GM21737 (cell line): ENCODE data around the gene RBKS.

Experiments used
- ATAC-seq: cut with Tn5 transposase; IDR thresholded peaks from one replicate; pipeline ENCODE4 v1.9.1; 2021; ENCODE audit warnings: mild to moderate bottlenecking, moderate library complexity; ENCODE audit not compliant: unreplicated experiment

Gene RBKS

GRCh38 chr2:27890146-27890923 lies at the start of gene RBKS, which contains the start of gene BABAM2:
Gene RBKS (minus strand): TSS chr2:27890387. CDS start chr2:27890345, 42 bp downstream.
Gene BABAM2 (plus strand): TSS chr2:27890729. CDS start chr2:27894557, 3,828 bp downstream.
- peak; percentile 80 for ATAC-seq

GRCh38 chr2:27935026-27935425 lies 44.8 kb upstream of the RBKS start:
- ATAC-seq = no peak

GRCh38 chr2:27932396-27932795 lies 42.2 kb upstream of the RBKS start:
- no peak for ATAC-seq

- no peak for ATAC-seq
Measured at GRCh38 chr2:27931361-27931950, 41.3 kb upstream of the RBKS start.

- no peak for ATAC-seq
Measured at GRCh38 chr2:27929916-27930486, 39.8 kb upstream of the RBKS start.

GRCh38 chr2:27925766-27926472 lies 35.7 kb upstream of the RBKS start:
- no peak for ATAC-seq

GRCh38 chr2:27922842-27923241 lies 32.7 kb upstream of the RBKS start:
- ATAC-seq = no peak

GRCh38 chr2:27921880-27922547 lies 31.8 kb upstream of the RBKS start:
- ATAC-seq = no peak

GRCh38 chr2:27921424-27921823 lies 31.2 kb upstream of the RBKS start:
- ATAC-seq = no peak

GRCh38 chr2:27920148-27920885 lies 30.1 kb upstream of the RBKS start:
- no peak for ATAC-seq

- no peak for ATAC-seq
Measured at GRCh38 chr2:27916293-27916995, 26.3 kb upstream of the RBKS start.

- no peak for ATAC-seq
Measured at GRCh38 chr2:27915874-27916273, 25.7 kb upstream of the RBKS start.

- ATAC-seq = no peak
Measured at GRCh38 chr2:27915191-27915590, 25.0 kb upstream of the RBKS start.

- ATAC-seq = no peak
Measured at GRCh38 chr2:27914805-27915175, 24.6 kb upstream of the RBKS start.

- ATAC-seq = no peak
Measured at GRCh38 chr2:27914041-27914804, 24.0 kb upstream of the RBKS start.

GRCh38 chr2:27912512-27912911 lies 22.3 kb upstream of the RBKS start:
- ATAC-seq = no peak

- ATAC-seq = no peak
Measured at GRCh38 chr2:27911458-27912210, 21.4 kb upstream of the RBKS start.

- ATAC-seq = no peak
Measured at GRCh38 chr2:27909901-27910300, 19.7 kb upstream of the RBKS start.
